Raji (cell line): ENCODE measurements around the gene PPP4R2.

ENCODE experiments used
- POLR2A ChIP-seq: IDR thresholded peaks from 2 replicates; pipeline ENCODE4 v1.6.1; 2011; ENCODE audit warnings: low read depth, low read length, control low read depth; ENCODE audit not compliant: insufficient read depth

Gene PPP4R2

DNA sequence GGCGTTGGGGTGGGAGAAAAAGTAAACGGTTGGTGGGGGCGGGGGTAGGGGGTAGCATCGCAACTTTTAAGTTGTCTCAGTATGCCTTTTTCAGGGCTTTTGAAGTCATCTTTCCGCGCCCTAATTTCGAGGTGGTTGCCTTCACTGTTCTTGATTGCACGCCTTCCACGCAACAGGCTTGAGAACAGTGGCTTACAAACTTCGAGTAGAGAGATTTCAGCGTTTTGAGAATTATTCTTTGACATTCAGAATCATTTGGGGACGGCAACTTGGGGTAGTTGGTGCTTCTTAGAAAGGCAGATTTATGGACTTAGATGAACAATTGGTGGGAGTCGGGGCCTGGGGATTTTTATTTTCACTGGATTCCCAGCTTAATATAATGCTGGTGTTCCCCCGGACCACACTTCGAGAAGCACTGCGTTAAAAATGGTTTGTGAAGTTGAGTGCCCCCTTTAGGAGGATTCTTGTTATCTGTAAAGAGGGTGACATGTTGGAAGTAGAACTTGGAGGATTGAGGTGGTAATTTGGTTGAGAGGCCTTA, 880 bp downstream of the PPP4R2 start:
- TF ChIP-seq POLR2A: no peak

DNA sequence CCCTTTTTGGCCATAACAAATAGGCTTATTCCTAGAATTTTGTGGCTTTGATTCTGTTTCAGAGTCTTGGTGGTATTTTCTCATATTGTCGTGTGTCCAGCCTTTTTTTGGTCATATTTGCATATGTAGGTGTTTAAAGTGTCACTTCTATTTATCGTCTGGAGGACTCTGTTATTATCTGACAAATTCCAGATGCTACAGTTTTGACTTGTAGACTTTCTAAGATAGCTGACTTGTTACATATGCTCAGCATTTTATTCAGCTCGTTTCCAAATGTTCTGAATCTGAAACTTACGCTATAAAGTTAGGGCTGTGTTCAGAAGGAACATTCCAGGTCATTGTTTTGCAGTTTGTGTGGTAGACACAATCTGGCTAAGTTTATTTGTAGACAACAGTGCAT, 1.9 kb downstream of the PPP4R2 start:
- TF ChIP-seq POLR2A: no peak

DNA sequence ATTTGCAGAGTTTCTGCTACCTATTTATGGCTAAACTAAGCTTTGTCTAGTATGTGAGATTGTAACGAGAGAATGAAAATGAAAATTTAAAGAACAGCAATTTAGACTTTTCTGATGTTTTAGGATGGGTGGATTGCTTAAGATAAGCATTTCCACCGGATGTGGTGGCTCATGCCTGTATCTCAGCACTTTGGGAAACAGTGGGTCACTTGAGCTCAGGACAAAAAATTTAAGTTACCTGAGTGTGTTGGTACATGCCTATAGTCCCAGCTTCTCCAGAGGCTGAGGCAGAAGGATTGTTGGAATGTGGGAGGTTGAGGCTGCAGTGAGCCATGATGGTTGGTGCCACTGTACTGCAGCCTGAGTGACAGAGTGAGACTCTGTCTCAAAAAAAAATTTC, 3.3 kb downstream of the PPP4R2 start:
- no peak for TF ChIP-seq POLR2A

DNA sequence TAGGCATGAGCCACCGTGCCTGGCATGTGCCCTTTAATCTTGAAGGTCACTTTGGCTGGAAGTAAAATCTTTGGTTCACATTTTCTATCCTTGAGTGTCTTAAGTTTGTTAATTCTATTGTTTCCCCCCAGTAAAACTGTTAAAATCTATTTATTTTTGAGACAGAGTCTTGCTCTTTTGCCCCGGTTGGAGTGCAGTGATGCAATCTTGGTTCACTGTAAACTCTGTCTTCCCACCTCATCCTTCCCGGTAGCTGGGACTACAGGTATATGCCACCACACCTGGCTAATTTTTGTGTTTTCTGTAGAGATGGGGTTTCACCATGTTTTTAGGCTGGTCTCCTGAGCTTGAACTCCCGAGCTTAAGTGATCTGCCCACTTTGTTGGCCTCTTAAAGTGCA, 7.7 kb downstream of the PPP4R2 start:
- TF ChIP-seq POLR2A: no peak

DNA sequence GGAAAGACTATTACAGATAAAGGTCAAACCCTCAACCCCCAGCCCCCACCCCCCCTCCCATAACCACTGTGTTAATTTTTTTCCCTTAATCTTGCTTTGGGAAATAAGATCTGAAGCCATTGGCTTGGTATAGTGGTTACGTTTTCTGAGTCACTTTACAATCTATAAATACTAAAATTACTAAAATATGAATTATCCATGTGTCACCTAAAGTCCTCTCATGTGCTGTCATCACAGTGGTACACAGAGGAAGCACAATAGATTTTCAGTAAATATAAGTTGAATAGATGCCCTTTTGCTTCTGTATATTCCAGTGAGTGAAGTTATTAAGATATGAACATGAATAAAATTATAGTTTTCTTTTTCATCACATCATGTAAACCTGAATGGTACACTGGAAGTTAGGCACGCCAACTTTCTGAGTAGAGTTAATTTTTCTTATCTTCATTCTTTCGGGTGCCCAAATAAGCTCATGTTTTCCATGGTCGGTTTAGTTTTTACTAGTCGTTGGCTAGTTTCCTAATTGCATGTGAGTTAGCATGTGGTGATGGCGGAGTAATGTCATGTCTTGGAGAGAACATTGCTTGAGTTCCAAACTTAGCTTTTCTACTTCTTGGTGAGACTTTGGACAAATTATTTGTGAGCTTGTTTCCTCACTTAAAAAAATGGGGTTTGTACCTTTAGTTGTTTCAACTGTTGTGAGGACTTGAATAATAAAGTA, 11.5 kb downstream of the PPP4R2 start:
- no peak for TF ChIP-seq POLR2A

DNA sequence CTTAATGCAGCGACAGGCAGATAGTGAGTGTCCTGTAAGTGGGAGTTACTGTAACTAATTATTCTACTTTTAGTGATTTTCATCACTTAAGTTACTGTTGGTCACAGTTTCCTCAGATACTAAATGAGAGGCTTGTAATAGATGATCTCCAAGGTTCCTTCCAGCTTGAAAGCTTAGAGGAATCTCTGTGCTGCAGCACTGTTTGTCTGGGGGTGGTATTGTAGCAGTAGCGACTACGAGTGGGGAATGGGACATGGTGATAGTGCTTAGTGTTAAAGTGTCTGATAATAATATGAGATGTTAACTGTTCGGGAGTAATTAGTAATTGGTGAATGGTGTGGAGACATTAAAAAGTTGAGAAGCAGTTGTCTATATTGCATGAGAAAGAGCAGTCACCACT, 12.4 kb downstream of the PPP4R2 start:
- no peak for TF ChIP-seq POLR2A

DNA sequence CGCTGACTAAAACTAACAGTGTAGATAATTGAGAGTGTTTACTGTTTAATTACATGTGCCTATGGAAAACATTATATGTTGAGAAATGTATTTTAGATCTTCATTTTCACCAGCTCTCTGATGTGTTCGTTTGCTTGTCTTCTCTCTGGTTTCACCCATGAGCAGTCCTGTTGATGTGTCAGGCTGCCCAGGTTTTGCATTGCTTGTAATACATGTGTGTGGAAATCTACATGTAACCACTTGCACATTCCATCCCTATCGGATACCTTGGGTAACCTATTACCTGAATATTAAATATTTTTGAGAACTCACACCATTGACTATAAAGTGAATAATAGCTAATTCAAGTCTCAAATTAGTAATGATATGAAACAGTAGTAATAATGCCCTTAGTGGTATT, 13.1 kb downstream of the PPP4R2 start:
- TF ChIP-seq POLR2A: no peak

DNA sequence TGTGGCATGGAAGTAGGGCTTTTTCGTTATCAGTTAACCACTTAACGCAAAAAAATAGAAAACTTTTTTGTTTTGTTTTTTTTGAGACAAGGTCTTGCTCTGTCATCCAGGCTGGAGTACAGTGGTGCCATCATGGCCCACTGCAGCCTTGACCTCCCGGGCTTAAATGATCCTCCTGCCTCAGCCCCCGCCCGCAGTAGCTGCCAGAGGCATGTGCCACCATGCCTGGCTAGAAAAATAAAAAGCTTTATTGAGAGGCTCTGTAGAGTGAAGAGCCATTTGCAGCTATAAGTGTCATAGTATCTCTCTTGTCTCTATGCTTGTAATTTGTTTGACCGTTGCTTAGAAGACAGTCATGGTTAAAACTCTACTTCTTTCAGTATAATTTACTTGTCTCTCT, 13.5 kb downstream of the PPP4R2 start:
- TF ChIP-seq POLR2A: no peak

DNA sequence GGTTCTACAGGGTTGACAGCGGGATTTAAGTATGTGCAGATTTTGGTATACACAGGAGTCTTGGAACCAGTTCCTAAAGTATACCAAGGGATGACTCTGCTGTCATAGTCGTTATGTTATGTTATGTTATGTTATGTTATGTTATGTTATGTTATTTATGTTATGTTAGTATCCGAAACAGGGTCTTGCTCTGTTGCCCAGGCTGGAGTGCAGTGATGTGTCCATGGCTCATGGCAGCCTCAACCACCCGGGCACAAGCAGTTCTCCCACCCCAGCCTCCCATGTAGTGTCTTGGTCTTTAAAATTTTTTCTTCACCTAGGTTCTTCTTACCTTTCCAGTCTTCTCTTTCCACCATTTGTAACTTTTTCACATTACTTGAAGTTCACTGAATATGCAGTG, 21.7 kb downstream of the PPP4R2 start:
- TF ChIP-seq POLR2A: no peak

DNA sequence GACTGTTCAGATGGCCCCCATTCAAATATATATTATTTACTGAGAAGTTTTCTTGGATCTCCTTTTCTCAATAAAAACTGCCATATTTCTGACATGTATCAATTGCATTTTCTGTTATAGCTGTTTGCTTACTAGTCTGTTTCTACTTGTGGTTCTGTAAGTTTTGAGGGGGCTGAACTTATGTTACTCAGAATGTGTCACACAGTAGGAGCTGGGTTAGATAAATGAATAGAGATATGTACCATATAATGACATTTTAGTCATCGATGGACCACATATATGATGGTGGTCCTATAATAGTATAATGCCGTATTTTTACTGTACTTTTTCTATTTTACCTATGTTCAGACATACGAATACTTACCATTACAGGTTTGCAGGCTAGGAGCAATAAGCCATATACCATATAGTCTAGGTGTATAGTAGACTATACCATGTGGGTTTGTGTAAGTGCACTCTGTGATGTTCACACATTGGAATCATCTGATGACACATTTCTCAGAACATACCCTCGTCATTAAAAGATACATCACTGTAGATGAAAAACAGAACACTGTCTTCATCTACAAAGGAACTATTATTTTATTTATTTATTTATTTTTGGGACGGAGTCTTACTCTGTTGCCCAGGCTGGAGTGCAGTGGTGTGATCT, 22.3 kb downstream of the PPP4R2 start:
- no peak for TF ChIP-seq POLR2A

DNA sequence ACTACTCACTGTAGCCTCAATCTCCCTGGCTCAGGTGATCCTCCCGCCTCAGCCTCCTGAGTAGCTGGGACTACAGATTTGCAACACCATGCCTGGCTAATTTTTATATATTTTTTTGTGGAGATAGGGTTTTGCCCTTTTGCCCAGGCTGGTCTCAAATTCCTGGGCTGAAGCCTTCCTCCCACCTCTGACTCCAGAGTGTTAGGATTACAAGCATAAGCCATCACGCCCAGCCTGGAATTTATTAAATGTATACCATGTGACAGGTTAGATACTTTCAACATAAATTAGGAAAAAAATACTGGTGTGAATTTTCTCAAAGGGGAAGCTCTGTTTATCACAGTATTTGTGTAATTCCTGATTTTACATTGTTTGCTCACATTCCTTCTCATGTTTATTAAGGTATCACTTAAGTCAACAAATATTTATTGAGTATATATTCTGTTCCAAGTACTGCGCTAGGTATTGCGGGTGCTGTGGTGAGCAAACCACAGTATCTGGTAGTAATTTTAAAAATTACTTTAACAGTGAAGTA, 24.8 kb downstream of the PPP4R2 start:
- no peak for TF ChIP-seq POLR2A

DNA sequence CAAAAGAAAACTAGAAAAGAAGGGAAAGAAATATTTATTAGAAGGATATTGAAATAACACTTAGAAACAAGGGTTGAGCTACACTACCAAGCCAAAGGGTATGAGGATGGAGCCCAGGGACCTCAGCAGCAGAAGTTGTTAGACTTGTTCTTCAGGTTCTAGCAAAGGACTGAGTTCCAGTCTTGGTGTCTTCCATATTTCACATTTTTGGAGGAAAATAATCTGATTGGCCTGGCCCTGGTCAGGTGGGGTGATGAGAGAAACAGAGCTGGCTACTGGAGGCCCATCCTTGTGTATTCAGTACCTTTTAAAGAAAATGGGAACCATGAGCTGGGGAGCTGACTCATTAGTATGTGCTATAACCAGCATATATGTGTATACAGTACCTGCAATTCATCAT, 28.2 kb downstream of the PPP4R2 start:
- TF ChIP-seq POLR2A: no peak

DNA sequence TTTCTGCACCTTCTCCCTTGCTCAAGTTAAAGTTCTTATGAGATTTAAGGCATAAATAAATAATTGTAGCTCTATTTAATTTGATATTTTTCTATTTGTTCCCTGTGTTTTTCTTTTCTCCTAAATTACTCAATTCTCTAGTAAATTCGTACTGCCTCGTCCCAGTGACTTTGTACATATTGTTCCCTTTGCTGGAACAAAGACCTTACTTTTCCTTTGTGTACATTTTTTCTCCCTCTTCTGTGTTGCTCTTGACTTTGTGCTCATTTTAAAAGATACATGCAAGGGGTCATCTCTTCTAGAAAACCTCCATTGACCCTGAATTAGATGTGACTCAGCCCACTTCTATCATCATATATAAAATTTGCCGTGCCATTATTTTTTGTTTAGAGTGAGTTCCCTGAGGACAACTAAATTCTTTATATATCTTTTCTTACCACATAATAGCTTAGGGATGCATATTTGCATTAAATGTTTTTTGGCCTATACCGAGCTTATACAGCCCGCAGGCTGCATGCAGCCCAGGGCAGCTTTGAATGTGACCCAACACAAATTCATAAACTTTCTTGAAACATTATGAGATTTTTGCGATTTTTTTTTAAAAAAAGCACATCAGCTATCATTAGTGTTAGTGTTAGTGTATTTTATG, 29.6 kb downstream of the PPP4R2 start:
- no peak for TF ChIP-seq POLR2A

DNA sequence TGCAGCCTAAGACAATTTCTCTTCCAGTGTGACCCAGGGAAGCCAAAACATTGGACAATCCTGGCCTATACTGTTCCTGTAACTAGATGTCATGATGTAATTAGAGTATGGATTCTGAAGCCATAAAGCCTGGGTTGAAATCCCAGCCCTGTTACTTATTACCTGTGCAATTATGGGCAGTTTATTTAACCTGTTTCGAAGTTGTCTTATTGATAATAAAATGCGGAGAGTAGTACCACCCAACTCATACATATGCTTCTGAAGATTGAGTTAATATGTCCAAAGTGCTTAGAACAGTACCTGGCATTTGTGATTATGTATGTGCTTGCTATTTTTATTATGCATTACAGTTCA, 30.1 kb downstream of the PPP4R2 start:
- TF ChIP-seq POLR2A: no peak

DNA sequence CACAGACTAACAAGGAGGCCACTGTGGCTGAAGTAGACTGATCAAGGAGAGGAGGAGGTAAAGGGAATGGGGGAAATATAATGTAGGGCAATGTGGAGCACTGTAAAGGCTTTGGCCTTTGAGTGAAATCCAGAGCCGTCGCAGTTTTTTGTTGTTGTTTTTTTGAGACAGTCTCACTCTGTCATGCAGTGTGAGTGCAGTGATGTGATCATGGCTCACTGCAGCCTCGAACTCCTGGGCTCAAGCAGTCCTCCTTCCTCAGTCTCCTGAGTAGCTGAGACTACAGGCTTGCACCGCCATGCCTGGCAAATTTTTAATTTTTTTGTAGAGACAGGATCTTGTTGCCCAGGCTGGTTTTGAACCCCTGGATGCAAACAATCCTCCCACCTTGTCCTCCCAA, 32.2 kb downstream of the PPP4R2 start:
- TF ChIP-seq POLR2A: no peak

DNA sequence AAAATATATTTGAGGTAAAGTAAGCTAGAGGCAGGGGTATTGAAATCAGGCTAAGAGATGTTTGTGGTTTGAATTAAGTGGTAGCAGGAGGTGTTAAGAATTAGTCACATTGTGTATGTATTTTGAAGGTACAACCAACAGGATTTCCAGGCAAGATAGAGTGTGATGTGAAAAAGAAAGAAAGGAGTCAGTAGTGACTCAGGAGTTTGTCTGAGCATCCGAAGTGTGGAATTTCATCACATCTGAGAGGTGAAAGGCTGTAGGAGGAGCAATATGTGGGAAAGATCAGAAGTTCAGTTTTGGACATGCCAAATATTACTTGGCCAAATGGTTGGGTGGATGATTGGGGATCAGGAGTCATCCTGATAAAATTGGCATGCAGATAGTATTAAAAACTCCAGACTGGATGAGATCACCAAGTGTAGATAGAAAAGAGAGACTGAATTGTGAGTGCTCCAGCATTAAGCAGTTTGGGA, 32.7 kb downstream of the PPP4R2 start:
- no peak for TF ChIP-seq POLR2A
